GM18873 (cell line): Measurements from ENCODE around the gene IFRD2.
"Not testable (repeated sequence)": the region's sequence is repeated elsewhere in the genome, so short reads cannot be mapped to it uniquely, and the experiment has no call there.

Experiments used
- ATAC-seq: cut with Tn5 transposase; IDR thresholded peaks from one replicate; pipeline ENCODE4 v1.9.1; 2021; ENCODE audit warnings: mild to moderate bottlenecking, moderate library complexity, moderate number of reproducible peaks; ENCODE audit not compliant: unreplicated experiment, low FRiP score

Gene IFRD2

DNA sequence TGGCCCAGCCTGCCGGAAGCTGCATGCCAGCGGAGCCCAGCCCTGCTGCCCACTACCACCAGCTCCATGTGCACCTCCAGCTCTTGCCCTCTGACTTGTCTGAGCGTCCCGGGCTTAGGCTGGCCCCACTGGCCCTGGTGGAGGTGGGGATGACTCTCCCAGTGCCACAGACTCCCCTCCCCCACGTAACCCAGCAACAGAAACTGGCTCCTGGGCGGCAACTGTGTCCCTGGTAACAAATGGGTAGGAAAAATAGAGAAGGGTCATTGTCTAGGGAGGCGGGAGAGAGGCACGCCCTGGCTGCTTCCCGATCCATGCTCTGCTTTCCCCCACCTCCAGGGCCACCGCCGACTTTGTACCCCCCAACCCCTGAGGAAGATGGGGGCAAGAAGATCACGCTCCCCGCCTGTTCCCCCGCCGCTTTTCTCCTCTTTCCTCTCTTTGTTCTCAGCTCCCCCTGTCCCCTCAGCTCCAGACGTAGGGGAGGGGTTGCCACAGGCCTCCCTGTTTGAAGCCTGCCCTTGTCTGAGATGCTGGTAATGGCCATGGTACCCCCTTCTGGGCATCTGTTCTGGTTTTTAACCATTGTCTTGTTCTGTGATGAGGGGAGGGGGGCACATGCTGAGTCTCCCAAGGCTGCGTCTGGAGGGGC is 34.1 kb downstream of the IFRD2 start:
- ATAC-seq = no peak

GRCh38 chr3:50256978-50257890 is 35.0 kb downstream of the IFRD2 start:
- no peak for ATAC-seq

GRCh38 chr3:50255251-50255615 is 37.0 kb downstream of the IFRD2 start:
- ATAC-seq = no peak

DNA sequence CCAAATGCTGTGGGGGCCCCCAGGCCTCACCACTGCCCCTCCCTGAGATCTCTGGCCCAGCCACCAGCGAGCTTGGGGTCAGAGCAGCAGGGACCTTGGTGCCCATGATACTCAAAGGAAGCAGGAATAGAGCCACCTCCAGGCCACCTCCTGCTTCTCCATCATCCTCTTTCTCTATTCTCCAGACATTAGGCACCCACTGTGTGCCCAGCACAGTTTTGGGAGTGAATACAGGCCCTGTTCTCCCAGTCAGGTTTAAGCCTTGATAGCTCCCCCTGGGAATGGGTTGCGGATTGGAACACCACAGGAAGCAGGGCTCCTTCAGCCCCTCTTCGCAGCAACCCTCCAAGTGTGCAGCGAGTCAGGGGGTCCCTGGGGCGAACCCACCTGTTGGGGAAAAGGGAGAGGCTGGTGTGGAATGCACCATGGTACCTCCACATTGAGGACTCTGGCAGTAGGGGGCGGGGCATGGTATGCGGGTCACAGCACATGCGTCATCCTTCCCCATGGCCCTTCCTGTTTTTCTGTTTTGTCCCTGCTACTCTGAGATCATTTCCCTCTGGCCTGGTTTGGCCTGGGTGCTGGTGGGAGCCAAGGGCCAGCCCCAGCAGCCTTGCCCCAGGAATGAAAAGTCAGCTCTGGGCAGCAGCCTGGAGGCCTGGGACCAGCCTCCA is 37.5 kb downstream of the IFRD2 start:
- no peak for ATAC-seq

- no peak for ATAC-seq
Measured at GRCh38 chr3:50251220-50251619, 41.0 kb downstream of the IFRD2 start.

GRCh38 chr3:50250514-50250913 is 41.7 kb downstream of the IFRD2 start:
- ATAC-seq = no peak

GRCh38 chr3:50249457-50249856 is 42.8 kb downstream of the IFRD2 start:
- no peak for ATAC-seq

DNA sequence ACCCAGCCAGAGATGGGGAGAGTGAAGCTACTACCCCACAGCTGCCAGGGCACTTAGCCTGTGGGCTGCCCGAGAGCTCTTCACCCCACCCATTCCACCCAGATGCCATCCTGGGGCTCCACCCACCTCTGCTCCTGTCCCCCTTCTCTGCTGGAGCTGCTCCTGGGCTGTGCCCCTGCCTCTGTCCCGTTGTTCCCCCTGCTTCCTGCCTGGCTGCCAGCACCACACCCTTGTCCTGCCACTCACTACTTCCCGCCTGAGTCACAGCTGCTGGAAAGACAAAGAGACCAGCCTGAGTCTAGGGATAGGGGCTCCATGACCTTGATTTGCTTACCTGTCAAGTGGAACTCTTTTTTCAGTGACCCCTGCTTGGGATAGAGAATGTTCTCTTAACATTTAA is 43.8 kb downstream of the IFRD2 start:
- ATAC-seq = no peak

- no peak for ATAC-seq
Measured at GRCh38 chr3:50246517-50246954, 45.7 kb downstream of the IFRD2 start.

GRCh38 chr3:50245831-50246516 is 46.3 kb downstream of the IFRD2 start:
- peak; percentile 42 for ATAC-seq

GRCh38 chr3:50245251-50245745 is 46.9 kb downstream of the IFRD2 start:
- no peak for ATAC-seq

GRCh38 chr3:50244813-50245212 is 47.4 kb downstream of the IFRD2 start:
- ATAC-seq = not testable (repeated sequence)

- no peak for ATAC-seq
Measured at GRCh38 chr3:50243543-50243895, 48.7 kb downstream of the IFRD2 start.

- ATAC-seq = no peak
Measured at GRCh38 chr3:50242851-50243542, 49.2 kb downstream of the IFRD2 start.

DNA sequence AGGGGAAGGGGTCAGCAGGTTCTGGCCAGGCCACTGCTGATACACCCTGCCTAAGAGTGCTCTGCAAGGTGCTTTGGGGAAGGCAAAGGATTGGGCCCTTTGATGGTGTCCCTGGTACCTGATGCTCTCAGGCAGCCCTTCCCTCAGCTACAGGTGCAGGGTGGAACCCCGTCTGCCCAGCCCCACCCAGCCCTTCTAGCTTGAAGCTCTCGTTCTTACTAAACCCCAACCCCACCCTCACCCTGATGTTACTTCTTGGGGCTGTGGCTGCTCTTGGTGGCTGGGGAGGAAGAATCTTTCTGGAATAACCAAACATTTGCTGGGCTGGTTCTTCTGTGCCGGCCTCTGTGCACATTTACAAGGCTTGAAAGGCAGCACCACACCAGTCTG is 49.9 kb downstream of the IFRD2 start:
- ATAC-seq = no peak

- no peak for ATAC-seq
Measured at GRCh38 chr3:50241713-50242380, 50.4 kb downstream of the IFRD2 start.

DNA sequence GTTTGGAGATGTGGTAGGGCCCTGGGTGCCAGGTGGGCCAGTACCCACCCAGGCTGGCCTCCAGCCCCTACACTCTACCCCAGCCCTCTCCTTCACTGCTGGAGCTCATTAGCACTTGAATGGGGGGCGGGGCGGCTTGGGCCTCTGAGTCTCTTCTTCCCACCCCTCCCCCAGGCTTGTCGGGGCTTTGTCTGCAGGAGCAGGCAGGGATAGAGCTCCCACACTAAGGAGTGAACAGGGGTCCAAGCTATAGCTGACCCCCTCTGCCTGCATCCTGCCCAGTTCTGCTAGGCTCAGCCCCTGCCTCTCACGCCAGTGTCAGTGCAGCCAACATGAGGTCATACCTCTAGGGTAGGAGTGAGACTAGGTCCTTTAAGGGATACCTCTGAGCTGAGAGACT is 51.1 kb downstream of the IFRD2 start:
- ATAC-seq = no peak

GRCh38 chr3:50239649-50240048 is 52.6 kb downstream of the IFRD2 start:
- ATAC-seq = no peak

GRCh38 chr3:50238549-50239026 is 53.6 kb downstream of the IFRD2 start:
- ATAC-seq = no peak
